Psoas muscle (tissue), 8 donors: ENCODE data around the gene USP48. TPM values are rescaled to one million over a fixed set of nuclear protein-coding genes. Genes with fewer than 3 reads are reported as not detected.

Experiments used
- ATAC-seq, 4 donors: fragments of 200-7000 bp; cut with Tn5 transposase; one replicate each; pipeline ENCODE4 v1.9.1; 2020; ENCODE audit warnings: moderate library complexity in 3 of 4, mild to moderate bottlenecking in 2 of 4
- DNase-seq, 2 donors: peaks; one replicate each; pipeline ENCODE4 v3.0.0-alpha.2; 2020
- H3K27ac ChIP-seq: fragments of 200-600 bp; one replicate; pipeline ENCODE4 v1.8.0; 2022
- H3K27me3 ChIP-seq, 3 donors: fragments of 200-600 bp in 1 of 3; one replicate each; pipeline versions ENCODE4 v1.6.1 to v1.8.0; 2013 to 2022; ENCODE audit warnings: low read length in 2 of 3, mild to moderate bottlenecking in 2 of 3, moderate library complexity in 1 of 3; ENCODE audit not compliant: insufficient read depth in 3 of 3
- H3K36me3 ChIP-seq, 2 donors: fragments of 200-600 bp in 1 of 2; one replicate each; pipeline versions ENCODE4 v1.6.1 to v1.8.0; 2013 to 2022; ENCODE audit warnings: low read depth in 1 of 2, mild to moderate bottlenecking in 1 of 2, moderate library complexity in 1 of 2; ENCODE audit not compliant: insufficient read depth in 1 of 2
- H3K4me1 ChIP-seq: fragments of 200-600 bp; one replicate; pipeline ENCODE4 v1.8.0; 2022
- H3K4me3 ChIP-seq: fragments of 200-600 bp; one replicate; pipeline ENCODE4 v1.8.0; 2022; ENCODE audit warnings: mild to moderate bottlenecking
- H3K9me3 ChIP-seq: fragments of 200-600 bp; one replicate; pipeline ENCODE4 v1.8.0; 2022
- WGBS, 3 donors: extraction: QIAGEN DNeasy Blood & Tissue Kit; methylation state at CpG; one replicate each; pipeline versions ENCODE4 v1.1.6 to v1.1.7; 2013; 5-methylcytosine and 5-hydroxymethylcytosine counted together
- intact Hi-C, 2 donors: fragments of 100-400 bp; cut with DNase I; formaldehyde crosslinking; loops; one replicate each; pipeline versions ENCODE4 v1.11.0 to v1.14.2; 2022
- polyA plus RNA-seq, 3 donors: library from polyadenylated mRNA; stranded (reverse); fragments of 200-250 nt; gene quantifications; one replicate each; pipeline ENCODE4 v1.2.3, GENCODE V29; 2013
- total RNA-seq, 4 donors: library from RNA; stranded (reverse); fragmentation: NEBNext Ultra II Directional in 2 of 4; extraction: Animal tissue kit (Norgen Biotek cat#: 25700) in 2 of 4; gene quantifications; one replicate each; pipeline versions ENCODE4 v1.2.1 to v1.2.4, GENCODE V29; 2021 to 2023
- TF ChIP-seq, protein P1 (sequence below): fragments of 200-600 bp; IDR thresholded peaks from one replicate; pipeline ENCODE4 v1.8.0; 2022; ENCODE audit warnings: antibody characterized with exemption
- donor health status: healthy with polysubstance abuse.
- donor health status: DM: no; HTN: no; CAD: no; lungs with moderate emphysema.
- donor health status: Bipolar disorder and iron deficiency.
- donor health status: healthy.
- donor health status: DM: yes; HTN: yes; CAD: no.
- donor health status: DM: no; HTN: no; CAD: no.
- donor health status: DM: no; HTN: no; CAD: no.
- donor health status: DM: yes; HTN: yes; CAD: no.

Gene USP48
- total and polyA plus RNA-seq, 7 donors: 9.7 to 35.9 (median 20.3) TPM

DNA sequence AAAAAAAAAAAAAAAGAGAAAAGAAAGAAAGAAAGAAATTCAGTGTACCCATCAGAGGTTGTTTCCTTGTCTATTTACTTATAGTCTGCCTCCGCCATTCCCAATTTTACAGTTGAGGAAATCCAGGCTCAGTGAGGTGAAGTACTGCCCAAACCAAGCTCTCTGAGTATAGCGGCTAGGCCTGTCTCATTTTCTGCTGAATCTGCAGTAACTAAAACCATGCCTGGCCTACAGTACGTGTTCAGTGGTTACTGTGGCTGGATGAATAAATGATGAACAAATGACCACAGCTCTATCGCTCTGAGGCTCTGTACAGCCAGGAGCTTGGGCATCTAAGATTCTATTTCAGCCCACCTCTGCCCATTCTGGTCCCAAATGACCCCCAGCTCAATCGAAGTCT is 138.0 kb downstream of the USP48 start:
- WGBS, 3 donors: 74 to 78% (median 77%) methylated on average over 5 of the region's 5 CpGs
- no peak overlapping the region for H3K27ac ChIP-seq
- TF ChIP-seq, protein P1, sequence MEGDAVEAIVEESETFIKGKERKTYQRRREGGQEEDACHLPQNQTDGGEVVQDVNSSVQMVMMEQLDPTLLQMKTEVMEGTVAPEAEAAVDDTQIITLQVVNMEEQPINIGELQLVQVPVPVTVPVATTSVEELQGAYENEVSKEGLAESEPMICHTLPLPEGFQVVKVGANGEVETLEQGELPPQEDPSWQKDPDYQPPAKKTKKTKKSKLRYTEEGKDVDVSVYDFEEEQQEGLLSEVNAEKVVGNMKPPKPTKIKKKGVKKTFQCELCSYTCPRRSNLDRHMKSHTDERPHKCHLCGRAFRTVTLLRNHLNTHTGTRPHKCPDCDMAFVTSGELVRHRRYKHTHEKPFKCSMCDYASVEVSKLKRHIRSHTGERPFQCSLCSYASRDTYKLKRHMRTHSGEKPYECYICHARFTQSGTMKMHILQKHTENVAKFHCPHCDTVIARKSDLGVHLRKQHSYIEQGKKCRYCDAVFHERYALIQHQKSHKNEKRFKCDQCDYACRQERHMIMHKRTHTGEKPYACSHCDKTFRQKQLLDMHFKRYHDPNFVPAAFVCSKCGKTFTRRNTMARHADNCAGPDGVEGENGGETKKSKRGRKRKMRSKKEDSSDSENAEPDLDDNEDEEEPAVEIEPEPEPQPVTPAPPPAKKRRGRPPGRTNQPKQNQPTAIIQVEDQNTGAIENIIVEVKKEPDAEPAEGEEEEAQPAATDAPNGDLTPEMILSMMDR: no peak

DNA sequence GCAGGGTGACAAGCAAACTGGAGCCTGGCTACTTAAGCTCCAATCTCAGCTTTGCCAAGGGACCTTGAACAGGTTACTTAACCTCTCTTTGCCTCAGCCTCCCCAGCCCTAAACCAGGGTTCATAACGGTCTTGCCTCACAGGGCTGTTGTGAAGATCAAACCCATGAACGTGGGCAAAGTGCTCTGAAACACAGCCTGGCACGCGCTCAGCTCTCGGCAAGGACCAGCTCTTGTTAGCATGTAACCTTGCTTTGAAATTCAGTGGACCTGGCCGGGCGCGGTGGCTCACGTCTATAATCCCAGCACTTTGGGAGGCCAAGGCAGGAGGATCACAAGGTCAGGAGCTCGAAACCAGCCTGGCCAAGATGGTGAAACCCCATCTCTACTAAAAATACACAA is 138.6 kb downstream of the USP48 start:
- Histone ChIP-seq H3K4me1 (no peaks in the 10 kb centered on the region), H3K4me3 (no peak overlapping the region), H3K36me3 (no peaks in the 10 kb centered on the region), H3K9me3 (no peaks in the 10 kb centered on the region), H3K27me3 (peaks cover 0 to 21% (median 2%) of the 10 kb centered on the region in 3 donors), H3K27ac (no peak overlapping the region)
- ATAC-seq (no peak), DNase-seq (no peak)
- WGBS, 3 donors: 81 to 85% (median 81%) methylated on average over 10 of the region's 10 CpGs
- intact Hi-C loops: no loop called here
- TF ChIP-seq, protein P1: no peak

More for the DNA sequence above, 138.0 kb downstream of the USP48 start:
- H3K9me3 ChIP-seq: no peaks in the 10 kb centered on the region
- no peaks in the 10 kb centered on the region for H3K4me1 ChIP-seq
- DNase-seq (no peak), ATAC-seq (no peak)
- H3K4me3 ChIP-seq: no peak overlapping the region
- H3K36me3 ChIP-seq: no peaks in the 10 kb centered on the region
- peaks cover 0 to 23% (median 2%) of the 10 kb centered on the region in 3 donors for H3K27me3 ChIP-seq
- intact Hi-C loops: no loop called here

DNA sequence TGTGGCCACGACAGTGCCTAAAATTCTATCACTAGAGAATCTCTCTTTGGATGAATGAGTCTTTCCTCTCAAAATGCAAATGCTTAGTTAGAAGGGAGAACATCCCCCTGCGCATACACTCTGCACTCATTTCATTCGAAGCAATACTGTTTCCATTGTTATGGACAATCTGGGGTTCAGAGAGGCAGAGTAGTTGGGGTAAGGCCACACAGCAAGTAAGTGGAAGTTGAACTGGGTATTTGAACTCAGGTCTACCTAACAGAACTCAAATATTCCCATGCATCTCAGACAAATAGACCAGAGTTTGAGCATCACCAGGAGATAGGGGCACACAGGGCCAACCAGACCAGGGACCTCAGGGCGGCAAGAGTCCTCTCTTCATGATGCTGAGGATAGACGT is 139.3 kb downstream of the USP48 start:
- no peak for ATAC-seq
- Histone ChIP-seq H3K27me3 (peaks cover 0 to 18% (median 2%) of the 10 kb centered on the region in 3 donors), H3K36me3 (no peaks in the 10 kb centered on the region), H3K4me3 (no peak overlapping the region), H3K4me1 (peaks cover 5% of the 10 kb centered on the region), H3K9me3 (no peaks in the 10 kb centered on the region), H3K27ac (no peak overlapping the region)
- 83 to 89% (median 83%) methylated on average over 5 of the region's 5 CpGs for WGBS, 3 donors
- TF ChIP-seq, protein P1: no peak
- no peak for DNase-seq
- intact Hi-C loops: no loop called here

DNA sequence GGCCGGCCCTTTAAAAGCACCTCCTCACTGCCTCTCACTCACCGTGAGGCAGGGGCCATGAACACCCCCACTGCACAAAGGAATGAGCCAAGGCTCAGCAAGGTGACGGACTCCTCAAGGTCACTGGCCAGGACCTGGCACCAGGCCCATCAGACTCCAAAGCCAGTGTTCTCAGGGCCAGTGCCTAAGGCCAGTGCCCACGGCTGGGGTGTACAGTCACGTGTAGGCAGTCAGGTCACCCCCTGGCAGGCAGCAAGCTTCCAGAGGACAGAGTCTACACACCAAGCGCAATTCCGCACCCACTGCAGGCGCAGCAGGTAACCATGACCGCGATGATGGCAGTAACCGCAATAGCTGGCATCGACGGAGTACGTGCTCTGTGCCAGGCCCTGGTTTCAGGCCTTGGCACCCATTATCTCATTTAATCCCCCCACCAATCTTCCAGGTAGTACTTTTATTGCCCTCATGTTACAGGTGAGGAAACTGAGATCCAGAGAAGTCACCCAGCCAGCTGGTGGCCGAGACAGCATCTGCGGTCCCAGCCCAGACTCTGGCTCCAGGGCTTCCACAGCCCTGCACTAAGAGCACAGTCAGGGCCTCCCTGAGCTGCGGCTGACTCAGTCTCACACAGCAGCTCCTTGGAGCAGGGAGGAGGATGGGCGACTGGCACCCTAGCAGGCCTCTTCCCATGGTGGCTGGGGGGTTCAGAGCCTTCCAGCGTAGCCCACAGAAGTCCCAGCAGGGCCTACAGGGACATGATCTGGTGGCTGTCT is 140.8 kb downstream of the USP48 start:
- H3K36me3 ChIP-seq: no peaks in the 10 kb centered on the region
- ATAC-seq: no peak
- no peaks in the 10 kb centered on the region for H3K9me3 ChIP-seq
- TF ChIP-seq, protein P1: no peak
- no peak for DNase-seq
- no peak overlapping the region for H3K27ac ChIP-seq
- peaks cover 5% of the 10 kb centered on the region for H3K4me1 ChIP-seq
- intact Hi-C loops: no loop called here
- WGBS, 3 donors: 74 to 77% (median 77%) methylated on average over 13 to 19 of the region's 19 CpGs
- H3K27me3 ChIP-seq: peaks cover 0 to 15% (median 2%) of the 10 kb centered on the region in 3 donors
- H3K4me3 ChIP-seq: no peak overlapping the region
